ENCODE results near the gene IQGAP2. TPM values are rescaled to one million over a fixed set of nuclear protein-coding genes. Genes with fewer than 3 reads are reported as not detected.

IQGAP2 gene
- total and polyA plus RNA-seq, 2 of the 8 experiments (the other 6 are each of a cell fraction or from before 2014, with no cell fraction given), result 19.7 to 66.0 TPM

- TF ChIP-seq RAD21 (IDR thresholded peaks at IDR 0.05 in 1 of 2, conservative IDR thresholded peaks at IDR 0.05 in 1 of 2; ENCODE audit: low read depth in 2 of 2, low read length in 2 of 2), result no peak
- TF ChIP-seq NANOG (IDR thresholded peaks at IDR 0.05; ENCODE audit: insufficient read depth, low read depth, low read length, poor library complexity, severe bottlenecking), result no peak
- TF ChIP-seq ATF2 (IDR thresholded peaks at IDR 0.05; ENCODE audit: low read length), result no peak
- no peak for TF ChIP-seq SUZ12 (IDR thresholded peaks at IDR 0.05; ENCODE audit: low read length)
- no peak for TF ChIP-seq SP1 (IDR thresholded peaks at IDR 0.05; ENCODE audit: low read depth, low read length)
- TF ChIP-seq ASH2L (IDR thresholded peaks at IDR 0.05; ENCODE audit: low read length), result no peak
- TF ChIP-seq BRCA1 (IDR thresholded peaks at IDR 0.05; ENCODE audit: low read depth, low read length), result no peak
These were observed 74.5 kb downstream of the IQGAP2 start (continued) for GRCh38 chr5:76477571-76477970.

Measured in H1 (cell line).